Left lung (tissue), 10 donors: ENCODE measurements around the gene NPC1. TPM values are rescaled to one million over a fixed set of nuclear protein-coding genes. Genes with fewer than 3 reads are reported as not detected.

Source experiments
- ATAC-seq: fragments of 200-7000 bp; cut with Tn5 transposase; one replicate; pipeline ENCODE4 v1.9.1; 2020; ENCODE audit warnings: moderate library complexity
- DNase-seq, 4 donors: peaks; one replicate each; pipeline ENCODE4 v3.0.0-alpha.2; 2013 to 2020
- H3K27ac ChIP-seq, 2 donors: fragments of 200-600 bp; sonication (generic) in 1 of 2; one replicate each; pipeline versions ENCODE4 v1.5.0 to v1.8.0; 2020 to 2021
- H3K27me3 ChIP-seq, 2 donors: fragments of 200-600 bp; sonication (generic) in 1 of 2; one replicate each; pipeline versions ENCODE4 v1.5.0 to v1.8.0; 2020 to 2021
- H3K36me3 ChIP-seq, 2 donors: fragments of 200-600 bp; sonication (generic) in 1 of 2; one replicate each; pipeline versions ENCODE4 v1.5.0 to v1.8.0; 2020 to 2021
- H3K4me1 ChIP-seq, 2 donors: fragments of 200-600 bp; one replicate each; pipeline ENCODE4 v1.8.0; 2021
- H3K4me3 ChIP-seq, 2 donors: fragments of 200-600 bp; sonication (generic) in 1 of 2; one replicate each; pipeline versions ENCODE4 v1.5.0 to v1.8.0; 2020 to 2021; ENCODE audit warnings: mild to moderate bottlenecking in 1 of 2
- H3K9me3 ChIP-seq, 2 donors: fragments of 200-600 bp; sonication (generic) in 1 of 2; one replicate each; pipeline versions ENCODE4 v1.5.0 to v1.8.0; 2020 to 2021
- intact Hi-C, 2 donors: fragments of 100-400 bp; cut with DNase I; formaldehyde crosslinking; loops; one replicate each; pipeline versions ENCODE4 v1.11.2 to v1.14.2; 2022
- polyA plus RNA-seq, 6 donors: library from polyadenylated mRNA; unstranded; fragments of 120-200 nt; gene quantifications; one replicate each; pipeline ENCODE4 v1.2.1, GENCODE V29; 2013; ENCODE audit not compliant: insufficient read length in 6 of 6
- total RNA-seq, 2 donors: library from RNA; stranded (reverse); fragmentation: NEBNext Ultra II Directional; extraction: Animal tissue kit (Norgen Biotek cat#: 25700); gene quantifications; one replicate each; pipeline ENCODE4 v1.2.1, GENCODE V29; 2021
- TF ChIP-seq, protein P1 (sequence below), 2 donors: fragments of 200-600 bp; sonication (generic) in 1 of 2; IDR thresholded peaks; one replicate each; pipeline versions ENCODE4 v1.5.0 to v1.8.0; 2021; ENCODE audit warnings: antibody characterized with exemption in 2 of 2
- donor health status: DM: no; HTN: yes; CAD: no.
- donor health status: DM: no; HTN: no; CAD: no.

The NPC1 gene
- total and polyA plus RNA-seq, 8 donors, result 23.9 to 138 (median 27.4) TPM

DNA sequence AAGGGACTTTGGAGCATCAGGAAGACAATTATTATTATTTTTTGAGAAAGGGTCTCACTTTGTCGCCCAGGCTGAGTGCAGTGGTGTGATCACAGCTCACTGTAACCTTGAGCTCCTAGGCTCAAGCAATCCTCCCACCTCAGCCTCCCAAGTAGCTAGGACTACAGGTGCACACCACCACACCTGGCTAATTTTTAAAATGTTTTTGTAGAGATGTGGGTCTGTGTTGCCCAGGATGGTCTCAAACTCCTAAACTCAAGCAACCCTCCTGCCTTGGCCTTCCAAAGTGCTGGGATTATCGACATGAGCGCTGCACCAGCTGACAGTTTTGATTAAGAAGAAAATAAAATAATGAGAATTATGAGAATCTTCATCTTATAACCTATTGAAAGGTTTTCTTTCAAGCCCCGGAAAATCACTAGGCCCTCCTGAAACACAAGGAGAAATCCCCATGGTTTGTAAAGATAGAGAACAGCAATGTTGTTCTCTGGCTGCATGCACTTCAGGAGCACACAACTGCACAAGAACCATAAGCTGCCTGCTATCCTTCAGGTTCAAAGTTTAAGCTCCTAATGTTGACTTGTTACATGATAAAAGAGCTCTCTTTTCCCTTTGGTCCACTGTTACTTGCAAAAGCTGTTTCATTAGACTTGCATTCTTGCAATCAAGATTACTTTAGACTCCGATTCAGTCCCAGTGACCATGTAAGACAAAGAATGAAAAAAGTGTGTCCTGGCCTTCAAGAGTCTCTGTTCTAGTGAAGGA, 16.8 kb downstream of the NPC1 start:
- H3K4me1 ChIP-seq, result peaks cover 3 to 18% of the 10 kb centered on the region in 2 donors
- intact Hi-C loops, result no loop called here
- TF ChIP-seq, protein P1, sequence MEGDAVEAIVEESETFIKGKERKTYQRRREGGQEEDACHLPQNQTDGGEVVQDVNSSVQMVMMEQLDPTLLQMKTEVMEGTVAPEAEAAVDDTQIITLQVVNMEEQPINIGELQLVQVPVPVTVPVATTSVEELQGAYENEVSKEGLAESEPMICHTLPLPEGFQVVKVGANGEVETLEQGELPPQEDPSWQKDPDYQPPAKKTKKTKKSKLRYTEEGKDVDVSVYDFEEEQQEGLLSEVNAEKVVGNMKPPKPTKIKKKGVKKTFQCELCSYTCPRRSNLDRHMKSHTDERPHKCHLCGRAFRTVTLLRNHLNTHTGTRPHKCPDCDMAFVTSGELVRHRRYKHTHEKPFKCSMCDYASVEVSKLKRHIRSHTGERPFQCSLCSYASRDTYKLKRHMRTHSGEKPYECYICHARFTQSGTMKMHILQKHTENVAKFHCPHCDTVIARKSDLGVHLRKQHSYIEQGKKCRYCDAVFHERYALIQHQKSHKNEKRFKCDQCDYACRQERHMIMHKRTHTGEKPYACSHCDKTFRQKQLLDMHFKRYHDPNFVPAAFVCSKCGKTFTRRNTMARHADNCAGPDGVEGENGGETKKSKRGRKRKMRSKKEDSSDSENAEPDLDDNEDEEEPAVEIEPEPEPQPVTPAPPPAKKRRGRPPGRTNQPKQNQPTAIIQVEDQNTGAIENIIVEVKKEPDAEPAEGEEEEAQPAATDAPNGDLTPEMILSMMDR (IDR thresholded peaks at IDR 0.05), result no peak
- H3K4me3 ChIP-seq, result no peak overlapping the region
- no peak for ATAC-seq
- H3K36me3 ChIP-seq, result peaks cover 0 to 86% of the 10 kb centered on the region in 2 donors
- DNase-seq, result no peak
- H3K27me3 ChIP-seq, result no peaks in the 10 kb centered on the region
- no peaks in the 10 kb centered on the region for H3K9me3 ChIP-seq
- H3K27ac ChIP-seq, result no peak overlapping the region

DNA sequence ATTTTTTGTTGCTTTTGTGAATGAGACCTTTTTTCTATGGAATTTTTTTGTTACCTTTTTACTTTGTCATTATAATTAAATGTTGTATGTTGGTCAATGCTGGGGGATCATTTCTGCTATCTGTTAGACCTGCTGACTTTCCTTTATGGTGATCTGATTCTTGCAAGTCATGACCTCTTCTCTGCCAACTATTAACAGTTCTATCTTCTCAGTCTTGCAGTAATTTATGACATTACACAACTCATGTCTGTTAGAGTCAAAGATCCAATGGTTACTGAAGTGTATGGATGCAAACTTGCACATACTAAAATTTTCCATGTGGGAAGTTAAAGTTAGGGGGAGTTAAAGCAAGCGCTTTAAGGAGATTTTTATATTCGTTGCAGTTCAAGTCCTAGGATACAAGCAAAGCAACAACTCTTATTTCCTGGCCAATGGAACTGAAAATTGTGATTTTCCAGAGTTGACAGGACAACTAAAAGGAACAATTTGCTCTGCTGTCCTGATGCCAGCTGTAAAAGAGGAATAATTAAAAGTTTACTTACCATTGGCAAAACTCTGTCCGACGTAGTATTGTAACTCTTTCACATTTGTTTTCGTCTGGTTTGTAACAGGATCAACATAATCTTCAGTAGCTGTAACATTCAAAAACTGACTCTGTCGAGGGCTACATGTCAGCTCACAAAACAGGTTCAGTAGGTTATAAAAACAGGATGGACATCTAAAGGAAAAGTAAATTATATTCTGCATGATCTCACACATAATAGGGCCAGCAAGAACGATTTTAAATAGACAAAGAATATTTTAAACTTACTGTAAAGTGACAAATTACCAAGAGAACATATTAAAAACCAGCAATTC, 17.8 kb downstream of the NPC1 start:
- H3K27me3 ChIP-seq, result no peaks in the 10 kb centered on the region
- peaks cover 0 to 96% of the 10 kb centered on the region in 2 donors for H3K36me3 ChIP-seq
- peaks cover 0 to 8% of the 10 kb centered on the region in 2 donors for H3K4me1 ChIP-seq
- no peak overlapping the region for H3K27ac ChIP-seq
- DNase-seq, result peak in 2 of 4 donors; percentile 17 to 37
- ATAC-seq, result no peak
- TF ChIP-seq, protein P1 (IDR thresholded peaks at IDR 0.05), result no peak
- no peak overlapping the region for H3K4me3 ChIP-seq
- H3K9me3 ChIP-seq, result no peaks in the 10 kb centered on the region
- intact Hi-C loops, result no loop called here

DNA sequence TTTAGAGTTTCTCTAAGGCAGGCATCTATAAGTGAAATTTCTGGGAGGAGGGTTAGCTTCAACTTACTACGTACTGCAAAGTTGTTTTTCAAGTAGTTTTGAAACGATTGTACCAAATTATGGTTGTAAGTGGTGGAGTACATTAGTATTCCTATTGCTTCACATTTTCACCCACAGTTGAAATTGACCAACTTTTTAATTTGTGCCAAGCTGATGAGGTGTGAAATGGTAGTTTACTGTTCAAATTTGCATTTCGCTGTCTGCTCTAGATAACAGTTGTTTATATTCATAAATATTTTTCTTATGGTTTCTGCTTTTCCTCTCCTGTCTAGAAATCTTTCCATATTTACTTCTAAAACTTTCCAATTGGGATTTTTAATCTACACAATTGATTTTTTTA, 18.6 kb downstream of the NPC1 start:
- intact Hi-C loops, result no loop called here
- no peak overlapping the region for H3K27ac ChIP-seq
- ATAC-seq (no peak), DNase-seq (peak in 2 of 4 donors; percentile 19 to 28)
- peaks cover 0 to under 1% of the 10 kb centered on the region in 2 donors for H3K4me1 ChIP-seq
- TF ChIP-seq, protein P1 (IDR thresholded peaks at IDR 0.05), result no peak
- no peaks in the 10 kb centered on the region for H3K27me3 ChIP-seq
- no peak overlapping the region for H3K4me3 ChIP-seq
- peaks cover 0 to 98% of the 10 kb centered on the region in 2 donors for H3K36me3 ChIP-seq
- H3K9me3 ChIP-seq, result no peaks in the 10 kb centered on the region

DNA sequence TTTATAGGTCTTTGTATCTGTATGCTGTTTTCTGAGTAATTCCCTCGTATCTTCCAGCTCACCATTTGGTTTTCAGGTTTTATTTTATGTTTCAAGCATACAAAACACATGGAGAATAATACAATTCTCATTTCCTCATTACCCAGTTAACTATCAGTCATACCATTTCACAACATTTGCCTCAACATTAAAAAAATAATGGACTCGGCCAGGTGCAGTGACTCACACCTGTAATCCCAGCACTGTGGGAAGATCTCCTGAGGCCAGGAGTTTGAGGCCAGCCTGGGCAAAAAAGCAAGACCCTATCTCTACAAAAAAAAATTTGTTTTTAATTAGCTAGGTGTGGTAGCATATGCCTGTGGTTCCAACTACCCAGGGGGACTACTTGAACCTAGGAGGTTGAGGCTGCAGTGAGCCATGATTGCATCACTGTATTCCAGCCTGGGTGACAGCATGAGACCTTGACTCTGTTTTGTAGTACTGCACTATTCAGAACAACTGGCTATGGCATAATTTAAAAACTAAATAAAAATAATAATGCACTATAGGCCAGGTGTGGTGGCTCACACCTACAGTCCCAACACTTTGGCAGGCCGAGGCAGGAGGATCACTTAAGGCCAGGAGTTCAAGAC, 20.3 kb downstream of the NPC1 start:
- Histone ChIP-seq H3K4me3 (no peak overlapping the region), H3K36me3 (peaks cover 0 to 98% of the 10 kb centered on the region in 2 donors), H3K27me3 (no peaks in the 10 kb centered on the region), H3K9me3 (no peaks in the 10 kb centered on the region), H3K4me1 (no peaks in the 10 kb centered on the region), H3K27ac (no peak overlapping the region)
- DNase-seq (no peak), ATAC-seq (no peak)
- TF ChIP-seq, protein P1 (IDR thresholded peaks at IDR 0.05), result no peak
- intact Hi-C loops, result no loop called here
